SIG-M5 (cell line): ENCODE data around the gene GGTLC3.
"Not testable (repeated sequence)": the region's sequence is repeated elsewhere in the genome, so short reads cannot be mapped to it uniquely, and the experiment has no call there.

Experiments used
- DNase-seq: peaks from one replicate; lab custom pipeline; 2025; lab: John Stamatoyannopoulos, UW

Gene GGTLC3

GRCh38 chr22:18518061-18518460, at the start of gene GGTLC3:
TSS of gene GGTLC3 (minus strand) at chr22:18518161. CDS start at chr22:18517897, 264 bp downstream.
- not testable (repeated sequence) for DNase-seq

GRCh38 chr22:18560099-18560974, 42.4 kb upstream of the GGTLC3 start:
- DNase-seq, result not testable (repeated sequence)

- DNase-seq, result not testable (repeated sequence)
These were observed 41.0 kb upstream of the GGTLC3 start for GRCh38 chr22:18558939-18559338.

GRCh38 chr22:18558516-18558915, 40.6 kb upstream of the GGTLC3 start:
- DNase-seq, result not testable (repeated sequence)

- not testable (repeated sequence) for DNase-seq
These were observed 36.6 kb upstream of the GGTLC3 start for GRCh38 chr22:18554280-18555256.

GRCh38 chr22:18552839-18553597, 35.1 kb upstream of the GGTLC3 start:
- DNase-seq, result not testable (repeated sequence)

GRCh38 chr22:18551046-18551445, 33.1 kb upstream of the GGTLC3 start:
- not testable (repeated sequence) for DNase-seq

- not testable (repeated sequence) for DNase-seq
These were observed 31.7 kb upstream of the GGTLC3 start for GRCh38 chr22:18549458-18550179.

GRCh38 chr22:18544615-18545014, 26.7 kb upstream of the GGTLC3 start:
- not testable (repeated sequence) for DNase-seq

GRCh38 chr22:18543400-18543799, 25.4 kb upstream of the GGTLC3 start:
- not testable (repeated sequence) for DNase-seq

GRCh38 chr22:18539994-18540393, 22.0 kb upstream of the GGTLC3 start:
- DNase-seq, result not testable (repeated sequence)

GRCh38 chr22:18534315-18534714, 16.4 kb upstream of the GGTLC3 start:
- DNase-seq, result not testable (repeated sequence)

- DNase-seq, result not testable (repeated sequence)
These were observed 15.7 kb upstream of the GGTLC3 start for GRCh38 chr22:18533633-18534032.

GRCh38 chr22:18529416-18530145, 11.6 kb upstream of the GGTLC3 start:
- DNase-seq, result not testable (repeated sequence)

- DNase-seq, result not testable (repeated sequence)
These were observed 10.8 kb upstream of the GGTLC3 start for GRCh38 chr22:18528597-18529415.

GRCh38 chr22:18527752-18528596, 10.0 kb upstream of the GGTLC3 start, which contains the start of gene TMEM191B:
TSS of gene TMEM191B (plus strand) at chr22:18527802. CDS start at chr22:18527981, 179 bp downstream.
- DNase-seq, result not testable (repeated sequence)

- not testable (repeated sequence) for DNase-seq
These were observed 5.4 kb upstream of the GGTLC3 start for GRCh38 chr22:18523328-18523727.

GRCh38 chr22:18522762-18523161, 4.8 kb upstream of the GGTLC3 start:
- DNase-seq, result not testable (repeated sequence)
